Ovary (tissue), 3 donors: Measurements from ENCODE around the gene NNMT.

Experiments
- POLR2A ChIP-seq: fragments of 450-650 bp; IDR thresholded peaks from one replicate; pipeline ENCODE4 v1.6.1; 2017; ENCODE audit warnings: antibody characterized with exemption, mild to moderate bottlenecking, moderate library complexity
- TF ChIP-seq, protein P1 (sequence below), 3 donors: fragments of 450-650 bp in 2 of 3; fragments of 200-600 bp in 1 of 3; IDR thresholded peaks; one replicate each; pipeline versions ENCODE4 v1.5.1 to v1.8.0; 2016 to 2022; ENCODE audit warnings: antibody characterized with exemption in 3 of 3, mild to moderate bottlenecking in 1 of 3
- donor health status: DM: no; HTN: no; CAD: no.

DNA sequence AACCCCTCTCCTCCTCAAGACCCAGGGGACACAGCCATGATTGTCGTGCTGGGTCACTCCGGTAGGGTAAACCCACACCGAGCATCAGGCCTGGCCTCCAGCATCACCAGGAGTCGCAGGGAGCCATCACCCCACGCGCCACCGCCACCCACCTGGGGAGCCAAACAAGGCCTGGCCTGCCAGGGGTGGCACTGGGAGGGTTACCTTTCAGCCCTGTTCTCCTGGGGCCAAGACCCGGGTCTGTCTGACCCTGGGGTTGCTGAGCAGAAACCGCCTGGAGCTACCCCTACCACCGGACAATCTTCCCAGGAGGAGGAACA lies 39.3 kb upstream of the NNMT start:
- TF ChIP-seq POLR2A, result no peak
- TF ChIP-seq, protein P1, sequence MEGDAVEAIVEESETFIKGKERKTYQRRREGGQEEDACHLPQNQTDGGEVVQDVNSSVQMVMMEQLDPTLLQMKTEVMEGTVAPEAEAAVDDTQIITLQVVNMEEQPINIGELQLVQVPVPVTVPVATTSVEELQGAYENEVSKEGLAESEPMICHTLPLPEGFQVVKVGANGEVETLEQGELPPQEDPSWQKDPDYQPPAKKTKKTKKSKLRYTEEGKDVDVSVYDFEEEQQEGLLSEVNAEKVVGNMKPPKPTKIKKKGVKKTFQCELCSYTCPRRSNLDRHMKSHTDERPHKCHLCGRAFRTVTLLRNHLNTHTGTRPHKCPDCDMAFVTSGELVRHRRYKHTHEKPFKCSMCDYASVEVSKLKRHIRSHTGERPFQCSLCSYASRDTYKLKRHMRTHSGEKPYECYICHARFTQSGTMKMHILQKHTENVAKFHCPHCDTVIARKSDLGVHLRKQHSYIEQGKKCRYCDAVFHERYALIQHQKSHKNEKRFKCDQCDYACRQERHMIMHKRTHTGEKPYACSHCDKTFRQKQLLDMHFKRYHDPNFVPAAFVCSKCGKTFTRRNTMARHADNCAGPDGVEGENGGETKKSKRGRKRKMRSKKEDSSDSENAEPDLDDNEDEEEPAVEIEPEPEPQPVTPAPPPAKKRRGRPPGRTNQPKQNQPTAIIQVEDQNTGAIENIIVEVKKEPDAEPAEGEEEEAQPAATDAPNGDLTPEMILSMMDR (IDR thresholded peaks at IDR 0.05), result no peak
